Measurements from ENCODE around the gene SERPING1. TPM values are rescaled to one million over a fixed set of nuclear protein-coding genes. Genes with fewer than 3 reads are reported as not detected.

The SERPING1 gene
- total and polyA plus RNA-seq, 2 of the 13 experiments (the other 11 are each of a cell fraction or from before 2014, with no cell fraction given), result 2.0 to 10.4 TPM

- no peak for TF ChIP-seq HMGXB3 (CRISPR knock-in tag; IDR thresholded peaks at IDR 0.05; ENCODE audit: borderline replicate concordance)
- no peak for TF ChIP-seq FOSL1 (CRISPR knock-in tag; IDR thresholded peaks at IDR 0.05; ENCODE audit: borderline replicate concordance)
- no peak for TF ChIP-seq ZNF614 (CRISPR knock-in tag; IDR thresholded peaks at IDR 0.05; ENCODE audit: borderline replicate concordance)
- TF ChIP-seq ZNF703 (CRISPR knock-in tag; IDR thresholded peaks at IDR 0.05; ENCODE audit: borderline replicate concordance), result no peak
- TF ChIP-seq NFAT5 (CRISPR knock-in tag; IDR thresholded peaks at IDR 0.05), result no peak
- 0 out of 2 replicates have a peak, but pooled peaks have one; percentile 24 for TF ChIP-seq BCL6 (CRISPR knock-in tag; IDR thresholded peaks at IDR 0.05)
- no peak for TF ChIP-seq ZNF512 (CRISPR knock-in tag; IDR thresholded peaks at IDR 0.05)
- TF ChIP-seq SMC3 (IDR thresholded peaks at IDR 0.05; ENCODE audit: low read length), result no peak
- no peak for TF ChIP-seq IRX3 (CRISPR knock-in tag; IDR thresholded peaks at IDR 0.05; ENCODE audit: borderline replicate concordance, low read depth)
- no peak for TF ChIP-seq ZFP36L2 (CRISPR knock-in tag; IDR thresholded peaks at IDR 0.05)
- TF ChIP-seq TFE3 (CRISPR knock-in tag; IDR thresholded peaks at IDR 0.05), result no peak
- TF ChIP-seq KLF11 (CRISPR knock-in tag; IDR thresholded peaks at IDR 0.05), result no peak
- no peak for TF ChIP-seq ZFP36L1 (CRISPR knock-in tag; IDR thresholded peaks at IDR 0.05)
- no peak; the same call in 1 of the 2 replicates for TF ChIP-seq ZNF691 (CRISPR knock-in tag; IDR thresholded peaks at IDR 0.05; ENCODE audit: borderline replicate concordance, low read depth)
- TF ChIP-seq TGIF2 (CRISPR knock-in tag; IDR thresholded peaks at IDR 0.05), result no peak
Measured at GRCh38 chr11:57639321-57640067, 42.0 kb downstream of the SERPING1 start (continued).
